Fibroblast of the conjunctiva (primary cell): ENCODE data around the gene IL19.

Source experiments
- DNase-seq: peaks from one replicate; pipeline ENCODE4 v3.0.0-alpha.2; 2010; ENCODE audit warnings: low read depth

Gene IL19

DNA sequence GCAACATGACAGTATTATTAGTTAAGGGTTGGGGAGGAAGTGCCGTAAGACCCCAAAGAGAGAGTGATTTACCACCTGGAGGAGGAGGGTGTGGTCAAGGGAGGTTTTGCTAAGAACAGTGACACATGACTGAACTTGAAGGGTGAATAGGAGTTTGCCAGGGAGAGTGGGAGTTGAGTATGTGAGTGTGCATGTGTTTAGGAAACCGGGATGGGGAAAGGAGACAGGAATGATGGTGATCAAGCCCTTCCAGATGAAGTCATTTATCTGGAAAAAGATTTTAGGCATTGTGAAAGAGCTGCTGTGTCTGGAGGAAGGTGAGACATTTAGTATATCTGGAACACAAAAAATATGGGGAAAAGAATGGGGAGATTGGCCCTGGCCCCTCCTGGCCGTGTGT, 29.8 kb downstream of the IL19 start:
- no peak for DNase-seq

DNA sequence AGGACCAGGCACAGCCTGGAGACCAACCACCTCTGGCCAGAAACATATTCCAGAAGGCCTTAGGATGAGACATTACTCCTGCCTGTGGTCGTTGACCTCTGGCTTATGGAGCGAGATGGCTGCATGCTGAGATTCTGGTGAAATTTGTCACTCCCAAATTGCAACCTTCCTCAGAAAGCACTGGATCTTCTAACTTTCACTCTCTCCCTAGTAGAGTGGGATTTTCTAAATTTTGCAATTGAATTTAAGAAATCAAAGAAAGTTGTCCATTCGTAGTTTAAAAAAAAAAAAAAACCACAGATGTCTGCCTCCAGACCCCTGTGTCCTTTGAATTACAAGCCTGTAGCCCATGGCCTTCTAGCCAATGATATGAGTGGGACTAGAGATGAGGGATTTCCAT, 30.3 kb downstream of the IL19 start:
- no peak for DNase-seq

DNA sequence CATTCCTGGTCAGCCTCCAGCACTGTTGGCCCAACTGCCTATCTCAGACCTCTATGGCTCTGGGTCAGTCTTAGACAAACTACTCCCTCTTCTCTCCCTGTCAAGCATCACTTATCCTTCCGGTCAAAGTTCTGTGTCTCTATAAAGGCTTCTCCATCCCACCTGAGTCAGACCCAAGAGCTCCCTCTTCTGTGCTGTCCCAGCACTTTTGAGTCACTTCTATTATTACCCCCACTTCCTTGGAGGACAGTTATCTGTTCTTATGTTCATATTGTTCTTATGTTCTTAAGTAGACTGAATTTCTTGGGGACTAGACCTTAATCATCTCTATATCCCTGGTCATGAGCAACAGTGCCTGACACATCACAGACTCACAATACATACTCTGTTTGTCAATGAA, 30.9 kb downstream of the IL19 start:
- no peak for DNase-seq

DNA sequence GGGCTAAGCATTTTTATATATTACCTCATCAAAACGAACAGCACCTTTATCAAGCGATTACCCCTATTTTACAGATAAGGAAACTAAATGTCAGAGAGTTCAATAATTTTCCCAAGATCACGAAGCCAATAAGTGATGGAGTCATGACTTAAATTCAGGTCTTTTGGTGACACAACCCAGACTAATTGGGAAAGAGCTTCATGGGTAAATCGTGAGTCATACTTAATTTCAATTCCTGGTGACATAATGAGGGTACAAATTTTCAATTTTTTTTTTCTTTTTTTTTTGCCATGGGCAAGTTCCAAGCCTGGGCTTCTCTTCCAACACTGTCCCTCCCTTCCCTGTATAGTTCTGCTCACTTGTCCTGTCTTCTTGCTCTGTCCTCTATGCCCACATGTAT, 31.8 kb downstream of the IL19 start:
- no peak for DNase-seq

DNA sequence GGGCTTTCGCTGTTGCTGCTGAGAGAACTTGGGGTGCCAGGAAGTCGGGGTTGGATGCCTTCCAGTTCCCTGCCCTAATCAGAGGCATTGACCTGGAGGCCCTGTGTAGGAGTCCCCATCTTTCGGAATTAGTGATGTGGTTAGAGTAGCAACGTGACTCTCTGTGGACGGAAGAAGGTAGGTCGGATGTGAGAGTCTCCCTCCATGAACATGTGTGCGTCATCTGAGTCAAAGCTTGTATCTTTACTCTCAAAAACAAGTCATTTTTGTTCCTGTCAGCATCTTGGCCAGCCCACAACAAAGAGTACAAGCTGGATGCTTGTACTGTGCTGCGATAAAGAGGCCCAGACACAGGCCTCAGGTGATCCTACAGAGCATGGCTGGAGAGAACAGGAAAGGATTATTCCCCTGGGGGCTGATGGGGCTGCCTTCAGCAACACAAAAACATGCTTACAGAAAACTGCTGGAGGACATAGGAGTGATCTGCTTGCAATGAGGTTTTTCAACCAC, 32.7 kb downstream of the IL19 start:
- DNase-seq, result no peak

DNA sequence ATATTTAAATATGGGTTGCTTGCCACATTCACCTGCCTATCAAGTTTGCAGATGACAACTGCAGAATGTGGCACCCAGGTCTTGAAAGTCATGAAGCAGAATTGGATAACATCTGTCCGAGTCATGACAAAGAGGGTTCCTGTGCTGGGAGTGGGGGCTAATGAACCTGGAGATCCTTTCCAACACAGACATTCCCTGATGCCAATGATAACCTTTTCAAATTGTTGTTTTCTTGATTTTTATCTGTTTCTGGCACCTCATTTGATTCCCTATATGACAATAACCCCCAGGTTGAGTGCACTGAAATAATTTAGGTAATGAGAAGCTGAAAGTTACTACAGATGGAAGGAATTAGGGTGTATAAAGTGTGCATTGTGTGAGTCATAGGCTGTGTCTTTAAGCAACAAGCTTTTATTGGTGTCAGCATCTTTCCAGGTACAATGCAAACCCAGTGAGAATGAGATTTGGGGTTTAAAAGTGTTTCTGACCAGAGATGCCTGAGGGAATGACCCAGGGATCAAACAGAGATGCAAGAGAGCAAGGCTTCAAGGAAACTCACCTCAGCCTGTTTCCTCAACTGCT, 33.7 kb downstream of the IL19 start:
- DNase-seq, result no peak

DNA sequence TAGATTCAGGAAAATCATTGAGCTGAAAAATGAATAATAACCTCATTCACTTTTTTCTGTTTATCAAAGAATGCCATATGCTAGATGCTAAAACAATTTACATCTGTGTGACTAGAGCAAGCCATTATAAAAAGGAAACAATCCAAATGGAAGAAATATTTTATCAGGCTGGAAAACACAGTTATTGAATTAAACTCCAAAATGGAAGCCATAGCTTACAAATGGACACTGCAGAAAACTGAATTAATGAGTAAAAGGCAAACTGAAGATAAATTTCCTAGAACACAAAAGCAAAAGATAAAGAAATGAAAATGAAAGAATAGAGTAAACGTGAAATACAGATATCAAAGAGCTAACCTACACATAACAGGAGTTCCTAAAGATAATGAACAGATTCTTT, 34.8 kb downstream of the IL19 start:
- DNase-seq, result no peak

DNA sequence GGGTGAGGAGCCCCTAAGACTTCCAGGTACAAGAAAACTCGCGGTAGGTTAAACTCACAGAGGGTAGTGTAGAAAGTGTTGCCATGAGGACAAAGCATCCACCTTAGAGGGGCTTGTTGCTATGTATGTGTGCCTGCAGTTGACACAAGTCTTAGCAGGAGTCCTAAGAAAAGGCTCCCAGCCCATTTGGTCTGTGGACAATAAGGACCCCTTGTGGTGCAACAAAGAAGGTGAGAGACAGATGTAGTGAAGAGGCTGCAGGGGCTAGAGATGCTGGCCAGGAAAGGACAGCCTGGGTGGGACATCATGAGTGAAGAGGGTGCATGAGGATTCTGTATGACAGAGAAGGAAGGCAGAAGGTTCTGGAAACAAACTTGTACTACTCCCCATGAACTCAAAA, 38.0 kb downstream of the IL19 start:
- no peak for DNase-seq

DNA sequence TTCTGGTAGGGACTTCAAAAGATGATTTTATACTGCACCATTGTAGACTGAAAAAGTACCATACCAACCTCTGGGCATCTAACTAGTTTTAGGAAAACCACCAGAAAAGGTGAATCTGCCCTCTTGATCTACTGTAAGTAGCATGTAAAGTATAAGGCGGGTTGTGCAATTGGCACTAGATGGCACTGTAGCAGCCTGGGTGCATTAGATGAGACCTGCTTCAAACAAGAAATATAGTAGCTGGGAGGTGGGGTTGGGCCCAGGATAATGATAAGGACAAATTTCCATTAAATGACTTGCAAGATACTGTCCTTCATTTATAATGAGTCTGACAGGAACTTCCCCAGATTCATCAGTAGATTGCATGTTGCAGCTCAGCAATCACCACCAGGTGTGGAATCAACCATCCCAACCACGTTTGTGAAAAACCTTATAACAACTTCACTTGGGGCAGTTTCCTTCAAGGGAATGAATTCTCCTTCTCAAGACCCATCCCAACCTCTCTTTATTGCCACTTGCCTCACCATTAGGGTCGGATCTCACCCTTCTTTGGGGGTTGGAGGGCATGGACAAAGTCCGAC, 39.0 kb downstream of the IL19 start:
- DNase-seq, result no peak

DNA sequence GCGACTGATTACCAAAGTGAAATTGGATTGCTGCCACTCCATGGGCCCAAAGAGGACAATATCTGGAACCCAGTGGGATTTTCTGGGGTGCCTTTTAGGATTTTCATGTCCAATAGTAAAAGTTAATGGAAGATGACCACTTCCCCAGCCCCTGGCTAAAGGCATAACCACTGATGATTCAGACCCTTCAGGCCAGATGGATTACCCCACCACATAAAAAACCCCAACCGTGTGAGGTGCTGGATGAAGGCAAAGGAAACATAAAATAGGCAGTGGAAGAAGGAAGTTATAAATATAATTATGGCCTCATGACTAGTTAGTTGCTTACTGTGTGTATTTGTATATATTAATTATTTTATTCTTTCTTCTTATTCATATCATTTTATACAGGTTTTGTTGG, 41.9 kb downstream of the IL19 start:
- DNase-seq, result no peak

DNA sequence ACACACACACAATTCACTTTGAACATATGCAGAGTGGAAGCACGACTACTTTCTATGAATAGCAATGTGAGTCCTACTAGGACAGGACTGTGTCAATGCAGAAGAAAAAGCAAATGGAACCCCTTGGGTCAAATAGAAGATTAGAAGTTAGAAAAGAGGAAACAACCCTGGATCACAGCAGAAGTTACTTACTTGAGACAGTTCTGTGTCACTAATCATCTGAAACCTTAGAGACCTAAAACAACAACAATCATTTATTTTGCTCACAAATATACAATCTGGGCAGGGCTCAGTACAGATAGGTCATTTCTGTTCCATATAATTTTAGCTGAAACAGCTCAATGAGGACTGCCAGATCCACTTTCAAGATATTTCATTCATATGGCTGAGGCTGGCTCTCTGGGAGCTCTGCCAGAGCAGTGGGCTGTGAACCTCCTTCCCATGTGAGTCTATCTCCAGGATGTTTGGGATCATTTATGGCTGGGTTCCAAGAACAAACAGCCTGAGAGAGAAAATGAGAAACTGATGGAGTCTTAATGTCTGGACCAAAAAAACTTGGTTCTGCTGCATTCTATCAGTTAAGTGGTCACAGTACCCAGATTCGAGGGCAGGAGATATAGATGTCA, 44.3 kb downstream of the IL19 start:
- peak; percentile 21 for DNase-seq

DNA sequence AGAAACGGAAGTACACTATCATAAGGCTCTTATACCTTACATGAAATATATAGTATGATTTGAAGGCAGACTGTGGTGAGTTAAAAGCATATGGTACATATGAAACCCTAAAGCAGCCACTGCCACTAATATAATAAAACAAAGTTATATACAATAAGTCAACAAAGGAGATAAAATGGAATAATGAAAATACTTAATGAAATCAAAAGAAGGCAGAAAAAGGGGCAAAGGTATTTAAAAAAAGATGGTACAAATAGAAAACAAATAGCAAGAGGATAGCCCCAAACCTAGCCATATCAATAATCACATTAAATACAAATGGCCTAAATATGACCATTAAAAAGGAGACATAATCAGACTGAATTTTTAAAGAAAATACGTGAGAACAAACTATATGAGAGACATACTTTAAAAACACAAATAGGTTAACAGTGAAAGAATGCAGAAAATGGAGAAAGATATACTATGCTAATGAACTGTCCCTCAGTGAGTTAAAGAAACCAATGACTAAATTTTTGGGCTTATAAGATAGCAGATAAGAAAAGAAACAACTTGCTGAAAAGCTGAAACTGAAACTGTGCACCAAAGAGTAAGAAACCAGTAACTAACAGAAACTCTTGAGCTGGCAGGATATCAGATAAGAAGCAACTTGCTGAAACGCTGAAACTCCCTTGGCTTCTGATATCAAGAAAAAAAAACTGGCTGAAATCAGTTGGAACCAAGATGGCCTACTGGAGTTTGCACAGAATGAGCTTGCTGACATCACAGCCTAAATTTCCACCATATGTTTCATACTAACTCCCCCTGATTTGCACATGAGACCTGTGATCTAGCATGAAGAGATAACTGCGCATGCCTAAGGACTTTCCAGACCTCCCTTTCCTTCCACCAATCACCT, 46.1 kb downstream of the IL19 start:
- peak; percentile 14 for DNase-seq

DNA sequence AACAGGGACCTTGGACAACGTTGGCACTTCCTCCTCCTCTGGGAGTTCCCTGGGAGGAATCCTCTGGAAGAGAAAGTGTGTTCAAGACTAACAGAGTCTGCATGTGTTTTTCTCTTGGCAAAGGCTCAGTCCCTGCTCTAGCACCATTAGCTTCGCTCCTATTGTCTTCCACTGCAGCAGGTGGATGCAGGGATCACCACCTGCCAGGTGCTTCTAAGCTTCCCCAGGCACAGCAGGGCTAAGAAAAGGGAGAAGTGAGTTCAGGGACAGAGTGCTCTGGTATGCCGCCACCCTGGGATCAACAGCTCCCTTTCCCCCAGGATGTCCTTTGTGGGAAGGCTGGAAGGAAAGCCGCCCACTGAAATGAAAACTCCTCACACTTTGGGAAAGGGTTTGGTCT, 50.9 kb downstream of the IL19 start:
- no peak for DNase-seq

DNA sequence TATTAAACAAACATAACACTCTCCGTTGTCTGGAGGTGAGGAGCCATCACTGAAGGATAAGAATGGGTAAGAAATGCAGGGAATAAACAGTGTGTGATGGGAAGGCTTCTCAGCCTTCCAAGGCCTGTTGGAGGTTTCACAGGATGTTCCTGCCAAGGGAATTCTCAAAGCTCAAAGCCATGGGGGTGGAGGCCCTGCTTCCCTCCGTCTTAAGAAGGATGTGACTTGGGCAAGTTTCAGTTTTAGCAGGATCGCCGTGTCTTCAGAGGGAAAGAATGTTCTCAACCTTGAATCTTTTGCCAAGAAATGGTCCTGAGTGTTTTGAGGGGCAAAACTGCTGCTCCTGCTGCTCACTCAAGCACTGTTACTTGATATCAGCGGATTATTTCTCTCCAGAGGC, 53.2 kb downstream of the IL19 start:
- no peak for DNase-seq

DNA sequence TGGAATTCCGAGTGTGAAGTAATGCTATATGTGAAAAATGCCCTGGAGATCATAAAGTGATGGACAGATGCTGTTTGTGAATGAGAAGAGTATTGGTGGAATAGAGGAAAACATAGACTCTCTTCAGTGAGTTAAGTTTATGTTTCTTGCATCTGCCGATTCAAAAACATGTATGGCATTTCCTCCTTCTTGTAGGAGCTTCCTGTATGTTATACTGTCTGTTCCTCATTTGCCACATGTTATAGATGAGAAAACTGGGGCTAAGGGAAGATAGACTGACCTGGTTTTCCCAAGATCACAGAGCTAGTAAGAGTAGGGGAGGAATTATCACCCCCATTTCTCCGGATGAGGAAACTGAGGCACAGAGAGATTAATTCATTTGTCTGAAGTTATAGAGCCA, 53.8 kb downstream of the IL19 start:
- DNase-seq, result no peak

DNA sequence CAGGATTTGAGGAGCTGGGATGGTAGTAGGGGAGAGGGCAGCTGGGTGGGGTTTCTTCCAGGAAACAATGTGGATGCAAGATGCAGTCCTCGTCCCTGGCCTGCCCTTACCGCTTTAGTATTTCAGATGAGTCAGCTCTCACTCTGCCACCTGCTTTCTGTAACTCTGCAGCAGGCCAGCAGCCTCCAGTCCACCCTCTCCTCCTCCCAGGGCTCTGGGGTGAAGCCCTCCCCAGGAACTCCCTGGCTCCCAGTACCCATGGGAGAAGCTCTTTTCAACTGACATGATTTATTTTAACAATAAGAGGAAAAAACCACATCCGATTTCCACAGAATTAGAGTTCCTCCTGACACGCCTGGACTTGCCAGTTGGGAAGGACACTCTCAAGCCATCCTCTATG, 55.8 kb downstream of the IL19 start:
- DNase-seq, result no peak

DNA sequence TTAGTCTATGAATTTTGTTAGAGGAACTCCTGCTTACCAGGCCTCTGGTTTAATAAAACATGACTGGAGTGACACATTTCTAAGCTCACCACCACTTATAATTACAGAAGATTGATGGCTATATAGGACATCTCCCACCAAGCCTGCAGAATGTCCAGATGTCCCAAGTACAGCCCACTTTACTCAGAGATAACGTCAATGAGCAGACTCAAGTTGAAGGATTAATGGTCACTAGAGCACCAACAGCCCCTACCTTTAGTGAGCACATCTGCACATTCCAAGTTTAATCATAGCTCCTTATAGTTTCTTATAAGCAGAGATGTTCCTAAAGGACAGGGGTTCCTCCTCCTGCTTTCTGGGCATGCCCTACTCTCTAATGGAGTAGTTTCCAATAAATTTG, 57.5 kb downstream of the IL19 start:
- DNase-seq, result no peak

DNA sequence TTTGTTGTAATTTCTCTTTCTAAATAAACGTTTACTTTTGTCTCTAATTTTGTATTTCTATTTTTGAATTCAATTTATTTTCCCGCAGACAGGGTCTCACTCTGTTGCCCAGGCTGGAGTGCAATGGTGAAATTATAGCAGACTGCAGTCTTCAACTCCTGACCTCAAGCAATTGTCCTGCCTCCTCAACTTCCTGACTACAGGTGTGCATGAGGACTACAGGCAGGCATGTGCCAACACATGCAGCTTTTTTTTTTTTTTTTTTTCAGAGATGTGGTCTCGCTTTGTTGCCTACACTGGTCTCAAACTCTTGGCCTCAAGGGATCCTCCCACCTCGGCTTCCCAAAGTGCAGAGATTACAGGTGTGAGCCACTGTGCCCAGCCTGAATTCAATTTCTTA, 58.2 kb downstream of the IL19 start:
- DNase-seq, result no peak

DNA sequence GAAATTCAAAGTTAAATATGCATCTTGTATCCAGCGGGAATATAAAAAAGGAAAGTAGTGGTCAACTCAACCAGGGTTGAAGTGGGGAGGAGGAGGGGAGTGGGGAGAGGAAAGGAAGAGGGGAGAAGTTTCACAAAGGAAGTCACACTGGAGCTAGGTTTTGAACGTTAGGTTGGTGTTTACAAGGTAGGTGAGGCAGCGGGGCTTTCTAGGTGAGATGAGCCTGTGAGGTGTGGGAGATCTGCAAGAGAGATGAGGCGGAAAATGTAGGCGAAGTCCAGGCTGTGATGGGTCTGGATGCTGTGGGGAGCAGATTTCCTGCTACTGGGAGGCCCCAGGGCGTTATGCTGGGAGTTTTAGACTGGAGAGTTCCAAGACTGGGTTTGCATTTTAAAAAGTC, 58.7 kb downstream of the IL19 start:
- DNase-seq, result no peak

DNA sequence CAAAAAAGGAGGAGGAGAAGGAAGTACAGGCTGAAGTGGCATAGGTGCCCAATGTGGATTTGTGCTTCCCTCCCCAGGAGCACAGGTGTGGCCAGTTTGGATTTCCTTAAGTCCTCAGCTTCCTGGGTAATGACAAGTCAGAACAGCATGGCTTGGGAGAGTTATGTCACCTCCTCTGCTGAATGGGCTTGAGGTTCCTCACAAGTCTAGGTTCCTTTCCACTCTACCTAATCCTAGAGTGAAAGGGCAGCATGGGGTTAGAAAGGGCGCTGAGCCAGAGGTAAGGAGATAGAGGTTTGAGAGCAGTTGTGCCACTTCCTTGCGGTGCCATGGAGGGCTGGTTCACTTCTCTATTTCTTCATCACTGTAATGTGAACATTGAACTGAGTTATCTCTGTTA, 59.3 kb downstream of the IL19 start:
- DNase-seq, result no peak

DNA sequence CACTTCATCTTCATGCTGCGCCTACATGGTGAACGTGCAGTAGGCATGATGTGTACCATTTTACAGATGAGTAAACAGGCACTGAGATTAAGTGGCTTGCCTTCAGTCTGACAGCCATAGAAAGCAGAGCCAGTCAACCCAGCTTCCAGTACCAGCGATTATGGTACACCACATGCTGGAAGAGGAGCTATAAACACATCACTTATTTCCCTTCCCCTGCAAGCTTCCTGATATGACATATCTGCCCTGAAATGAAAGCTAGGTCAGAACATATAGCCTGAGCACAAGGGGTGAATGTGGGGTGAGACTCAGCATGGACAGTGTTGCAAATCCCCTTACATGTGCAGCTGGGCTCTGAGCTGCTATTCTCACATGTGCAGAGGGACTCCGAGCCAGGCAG, 61.1 kb downstream of the IL19 start:
- no peak for DNase-seq

DNA sequence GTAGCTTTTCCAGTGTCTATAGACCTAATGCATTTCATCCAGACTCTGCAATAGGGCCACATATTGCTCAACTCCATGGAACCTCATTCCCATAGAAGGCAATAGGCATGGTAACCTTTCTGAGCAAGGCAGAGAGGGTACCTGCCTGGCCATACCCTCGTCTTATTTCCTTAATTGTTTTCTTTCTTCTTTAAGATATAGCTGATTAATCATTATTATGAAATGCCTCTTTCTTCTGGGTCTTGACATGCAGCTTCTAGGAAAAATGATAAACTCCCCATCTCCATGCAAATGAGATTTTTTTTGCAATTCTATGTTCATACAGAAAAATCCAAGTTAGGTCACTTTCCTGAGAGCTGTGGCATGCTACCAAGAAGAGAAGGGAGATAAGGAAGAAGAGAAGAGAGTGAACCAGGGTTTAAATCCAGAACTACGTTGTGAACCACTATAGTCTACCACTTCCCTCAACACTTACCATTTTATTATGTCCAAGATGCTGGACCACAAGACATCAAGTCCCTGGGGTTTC, 61.8 kb downstream of the IL19 start:
- no peak for DNase-seq
